SIG-M5 (cell line): ENCODE data around the gene CHST14.

ENCODE experiments used
- DNase-seq: peaks from one replicate; lab custom pipeline; 2025; lab: John Stamatoyannopoulos, UW

The CHST14 gene

GRCh38 chr15:40470423-40471104 is at the start of gene CHST14:
Gene CHST14, plus strand, starts transcription at chr15:40470984. Its CDS starts 230 bp downstream, at chr15:40471214.
- DNase-seq = no peak

- no peak for DNase-seq
Measured at GRCh38 chr15:40421246-40422157, 49.3 kb upstream of the CHST14 start.

GRCh38 chr15:40424483-40425115 is 46.2 kb upstream of the CHST14 start:
- DNase-seq = no peak

- DNase-seq = no peak
Measured at GRCh38 chr15:40425681-40426080, 45.1 kb upstream of the CHST14 start.

GRCh38 chr15:40427188-40427587 is 43.6 kb upstream of the CHST14 start:
- DNase-seq = no peak

GRCh38 chr15:40428185-40428584 is 42.6 kb upstream of the CHST14 start:
- no peak for DNase-seq

- no peak for DNase-seq
Measured at GRCh38 chr15:40429068-40429710, 41.6 kb upstream of the CHST14 start.

- DNase-seq = no peak
Measured at GRCh38 chr15:40430271-40430805, 40.4 kb upstream of the CHST14 start.

- no peak for DNase-seq
Measured at GRCh38 chr15:40435023-40435709, 35.6 kb upstream of the CHST14 start.

- DNase-seq = no peak
Measured at GRCh38 chr15:40435710-40436089, 35.1 kb upstream of the CHST14 start.

- no peak for DNase-seq
Measured at GRCh38 chr15:40436116-40436891, 34.5 kb upstream of the CHST14 start.

GRCh38 chr15:40436892-40437751 is 33.7 kb upstream of the CHST14 start:
- DNase-seq = no peak

GRCh38 chr15:40437752-40438687 is 32.8 kb upstream of the CHST14 start:
- no peak for DNase-seq

GRCh38 chr15:40438712-40439111 is 32.1 kb upstream of the CHST14 start:
- DNase-seq = no peak

GRCh38 chr15:40439461-40439959 is 31.3 kb upstream of the CHST14 start:
- DNase-seq = no peak

- DNase-seq = no peak
Measured at GRCh38 chr15:40439960-40440742, 30.6 kb upstream of the CHST14 start.
